HG02981 (cell line): Measurements from ENCODE around the gene SCRN2.

Experiments used
- ATAC-seq: cut with Tn5 transposase; IDR thresholded peaks from one replicate; pipeline ENCODE4 v1.9.1; 2021; ENCODE audit warnings: mild to moderate bottlenecking, moderate library complexity; ENCODE audit not compliant: unreplicated experiment

The SCRN2 gene

DNA sequence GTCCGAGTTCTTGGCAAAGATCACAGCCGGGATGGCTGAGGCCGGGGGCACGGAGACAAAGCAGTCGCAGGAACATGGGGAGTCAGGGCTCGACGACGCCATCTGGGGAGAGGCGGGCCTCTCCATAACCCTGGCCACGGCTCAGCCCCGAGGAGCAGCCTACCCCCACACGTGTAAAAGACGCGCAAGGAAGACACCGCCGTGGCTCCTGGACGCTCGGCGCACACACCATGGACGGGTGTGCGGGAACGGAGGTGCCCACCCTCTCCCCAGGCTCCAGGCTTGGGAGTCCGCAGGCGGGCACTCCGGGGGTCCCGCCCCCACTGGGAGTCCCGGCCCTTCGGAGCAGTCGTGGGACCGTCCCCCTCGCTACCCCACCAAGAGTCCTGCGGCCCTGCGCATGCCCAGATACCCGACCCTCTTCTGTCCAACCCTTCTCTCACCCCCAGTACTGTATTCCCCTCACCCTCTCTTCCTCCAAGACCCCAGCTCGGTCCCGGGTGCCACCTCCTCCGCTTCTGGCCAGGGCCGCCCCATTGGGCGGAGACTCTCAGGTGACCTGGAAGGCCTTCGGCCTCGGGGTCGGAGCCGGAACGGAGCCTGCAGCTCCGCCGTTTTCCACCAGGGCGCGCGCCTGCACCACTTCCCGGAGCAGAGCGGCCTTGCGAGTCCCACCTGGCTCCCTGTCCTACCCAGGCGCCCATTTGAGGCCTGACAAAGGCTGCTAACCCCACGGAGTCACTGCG lies at the start of gene SCRN2:
SCRN2 (minus strand) TSS at position 532 of the 746 bp plus-strand sequence; CDS start at position 102, 430 bp downstream.
- ATAC-seq: peak; percentile 76

- ATAC-seq: no peak
These were observed 48.9 kb upstream of the SCRN2 start for GRCh38 chr17:47889734-47890529.

DNA sequence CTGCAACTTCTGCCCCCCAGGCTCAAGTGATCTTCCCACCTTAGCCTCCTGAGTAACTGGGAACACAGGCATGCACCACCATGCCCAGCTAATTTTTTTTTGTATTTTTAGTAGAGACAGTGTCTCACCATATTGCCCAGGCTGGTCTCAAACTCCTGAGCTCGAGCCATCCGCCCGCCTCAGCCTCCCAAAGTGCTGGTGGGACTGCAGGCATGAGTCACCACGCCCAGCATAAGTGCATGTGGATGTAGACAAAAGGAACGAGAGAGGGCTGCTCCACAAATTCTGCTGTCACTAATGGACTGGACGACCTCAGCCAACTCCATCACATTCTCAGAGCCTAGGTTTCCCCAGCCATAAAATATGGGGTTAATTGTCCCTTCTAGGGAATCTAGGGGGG lies 47.2 kb upstream of the SCRN2 start:
- ATAC-seq: no peak

DNA sequence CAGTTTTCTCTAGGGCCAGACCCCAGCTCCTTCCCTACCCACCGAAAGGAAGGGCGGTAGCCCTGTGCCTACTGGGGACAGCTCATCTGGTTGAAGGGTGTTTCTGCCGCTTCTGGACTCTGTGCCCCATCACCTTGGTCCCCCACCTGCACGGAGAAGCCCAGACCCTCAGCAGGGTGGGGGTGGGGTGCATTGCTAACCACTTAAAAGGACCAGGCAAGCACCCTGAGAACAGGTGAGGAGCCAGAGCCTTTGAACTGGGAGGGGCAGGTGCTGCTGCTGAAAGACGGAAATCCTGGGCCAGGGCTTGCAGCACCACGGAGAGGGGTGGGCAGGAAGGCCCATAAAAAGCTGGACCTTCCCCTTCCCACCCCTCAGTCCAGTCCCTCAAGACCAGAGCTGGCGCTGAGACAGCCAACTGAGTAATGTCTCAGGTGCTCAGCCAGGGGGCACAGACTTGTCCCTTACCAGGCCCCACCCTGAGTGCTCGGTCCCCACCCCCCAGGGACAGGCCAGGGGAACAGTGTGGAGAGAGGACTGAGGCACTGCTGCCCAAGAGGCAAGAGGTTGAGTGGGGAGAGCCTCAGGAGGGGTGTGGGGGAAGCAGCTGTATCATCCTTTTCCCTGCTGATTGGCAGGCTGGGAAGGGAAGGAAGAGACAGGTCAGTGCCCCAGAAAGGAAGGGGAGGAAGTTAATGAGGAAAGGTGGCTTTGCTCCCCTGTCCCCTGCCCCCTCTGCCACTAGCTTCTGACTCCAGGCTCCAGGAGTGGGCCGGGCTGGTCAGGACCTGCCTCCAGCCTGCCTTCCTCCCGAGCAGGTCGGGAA lies 44.0 kb upstream of the SCRN2 start:
- ATAC-seq: no peak

GRCh38 chr17:47884427-47884740 lies 43.3 kb upstream of the SCRN2 start:
- no peak for ATAC-seq

DNA sequence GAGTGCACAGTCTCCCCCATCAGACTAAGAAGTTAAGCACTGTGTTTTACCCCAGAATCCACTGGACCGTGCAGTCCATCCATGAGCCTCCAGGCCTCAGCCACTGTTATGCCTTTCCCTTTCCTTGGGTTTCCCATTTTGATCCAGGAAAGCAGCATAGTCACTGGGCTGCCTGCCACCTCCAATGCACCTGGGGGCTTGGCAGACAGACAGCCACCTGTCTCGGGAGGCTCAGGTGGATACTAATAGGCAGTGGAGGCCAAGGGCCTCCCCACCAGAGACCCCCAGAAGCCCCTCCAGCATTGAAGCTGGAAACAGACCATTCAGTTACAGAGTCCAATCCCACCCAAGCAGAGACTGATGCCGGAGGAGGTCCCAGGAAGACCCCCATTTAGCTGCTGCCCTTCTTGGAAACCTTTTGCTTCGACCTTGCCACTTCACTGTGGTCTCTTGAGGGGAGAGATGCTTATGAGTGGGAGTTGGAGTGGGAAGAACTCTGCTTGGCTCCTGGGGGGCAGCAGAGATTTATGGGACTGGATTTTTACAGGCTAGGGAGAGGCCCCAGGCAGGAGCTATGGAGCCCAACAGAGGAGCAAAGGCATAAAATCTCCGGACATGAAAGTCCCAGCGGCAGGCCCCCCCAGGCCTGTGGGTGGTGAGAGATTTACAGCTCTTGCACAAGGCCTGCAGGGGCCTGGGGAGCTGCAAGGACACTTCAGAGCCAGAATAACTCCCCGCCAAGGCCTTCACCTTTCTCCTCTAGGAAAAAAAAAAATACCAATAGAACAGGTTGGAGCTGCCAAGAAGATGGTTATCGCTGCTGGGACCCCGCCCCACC lies 42.7 kb upstream of the SCRN2 start:
- ATAC-seq: no peak

DNA sequence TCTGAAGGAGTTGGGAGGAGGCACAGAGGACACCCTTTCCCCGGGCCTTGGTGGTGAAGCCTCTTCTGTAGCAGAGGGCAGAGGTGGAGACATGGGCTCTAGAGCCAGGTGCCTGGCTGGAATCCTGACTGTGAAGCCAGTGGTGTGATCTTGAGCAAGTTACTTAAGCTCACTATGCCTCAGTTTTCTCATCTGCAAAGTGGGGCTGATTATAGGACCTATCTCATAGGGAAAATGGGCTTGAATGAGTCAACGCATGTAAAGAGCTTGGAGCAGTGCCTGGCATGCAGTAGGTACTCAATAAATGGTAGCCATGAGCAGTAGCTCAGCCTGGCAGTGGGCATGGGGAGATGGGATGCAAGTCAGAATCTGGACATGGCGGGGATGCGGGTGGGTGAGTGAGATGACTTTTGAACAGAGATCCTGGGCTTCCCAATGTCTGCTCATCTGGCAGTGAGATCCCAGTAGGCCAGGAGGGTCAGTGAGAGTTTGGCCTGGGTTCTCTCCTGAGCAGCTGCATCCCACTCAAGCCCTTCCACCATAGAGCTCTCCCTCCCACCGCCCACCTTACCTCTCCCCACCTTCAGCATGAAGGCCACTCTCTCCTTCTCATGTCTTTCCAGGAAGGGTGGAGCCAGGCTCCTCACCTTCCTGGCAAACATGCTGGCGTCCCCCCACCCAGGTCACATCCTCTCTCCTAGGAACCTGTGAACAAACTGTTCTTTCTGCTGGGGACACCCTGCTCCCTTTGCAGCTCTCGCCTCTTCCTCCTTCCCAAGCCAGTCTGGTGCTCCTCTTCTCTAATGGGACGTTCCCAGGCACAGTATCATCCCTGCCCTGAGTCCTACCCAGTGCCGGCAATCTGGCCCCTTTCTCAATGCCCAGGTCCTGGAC lies 41.9 kb upstream of the SCRN2 start:
- no peak for ATAC-seq

- no peak for ATAC-seq
These were observed 41.2 kb upstream of the SCRN2 start for GRCh38 chr17:47882247-47882646.

GRCh38 chr17:47879776-47880454 lies 38.8 kb upstream of the SCRN2 start:
- no peak for ATAC-seq

DNA sequence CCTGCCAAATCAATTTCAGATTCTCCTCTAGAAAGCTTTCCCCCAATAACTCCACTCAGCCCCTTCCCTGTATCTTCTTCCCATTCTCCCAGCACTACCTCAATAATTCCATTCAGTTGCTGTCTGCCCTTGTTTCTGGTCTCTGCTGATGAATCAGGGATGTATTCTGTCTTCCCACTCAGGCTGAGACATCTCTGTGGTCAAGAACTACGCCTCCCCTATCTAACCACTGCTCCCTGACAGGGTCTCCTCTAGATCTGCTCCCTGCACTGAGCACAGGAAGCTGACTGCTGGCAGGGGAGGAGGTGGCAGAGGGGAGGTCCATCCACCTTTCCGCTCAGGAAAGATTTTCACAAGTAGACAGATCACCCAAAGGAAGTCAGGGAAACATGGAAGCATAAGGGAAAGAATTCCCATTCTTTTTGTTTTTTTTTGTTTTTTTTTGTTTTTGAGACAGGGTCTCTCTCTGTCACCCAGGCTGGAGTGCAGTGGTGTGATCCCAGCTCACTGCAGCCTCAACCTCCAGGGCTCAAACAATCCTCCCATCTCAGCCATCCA lies 38.0 kb upstream of the SCRN2 start:
- ATAC-seq: no peak

GRCh38 chr17:47878203-47879027 lies 37.3 kb upstream of the SCRN2 start:
- no peak for ATAC-seq

- ATAC-seq: no peak
These were observed 36.4 kb upstream of the SCRN2 start for GRCh38 chr17:47877368-47878034.

DNA sequence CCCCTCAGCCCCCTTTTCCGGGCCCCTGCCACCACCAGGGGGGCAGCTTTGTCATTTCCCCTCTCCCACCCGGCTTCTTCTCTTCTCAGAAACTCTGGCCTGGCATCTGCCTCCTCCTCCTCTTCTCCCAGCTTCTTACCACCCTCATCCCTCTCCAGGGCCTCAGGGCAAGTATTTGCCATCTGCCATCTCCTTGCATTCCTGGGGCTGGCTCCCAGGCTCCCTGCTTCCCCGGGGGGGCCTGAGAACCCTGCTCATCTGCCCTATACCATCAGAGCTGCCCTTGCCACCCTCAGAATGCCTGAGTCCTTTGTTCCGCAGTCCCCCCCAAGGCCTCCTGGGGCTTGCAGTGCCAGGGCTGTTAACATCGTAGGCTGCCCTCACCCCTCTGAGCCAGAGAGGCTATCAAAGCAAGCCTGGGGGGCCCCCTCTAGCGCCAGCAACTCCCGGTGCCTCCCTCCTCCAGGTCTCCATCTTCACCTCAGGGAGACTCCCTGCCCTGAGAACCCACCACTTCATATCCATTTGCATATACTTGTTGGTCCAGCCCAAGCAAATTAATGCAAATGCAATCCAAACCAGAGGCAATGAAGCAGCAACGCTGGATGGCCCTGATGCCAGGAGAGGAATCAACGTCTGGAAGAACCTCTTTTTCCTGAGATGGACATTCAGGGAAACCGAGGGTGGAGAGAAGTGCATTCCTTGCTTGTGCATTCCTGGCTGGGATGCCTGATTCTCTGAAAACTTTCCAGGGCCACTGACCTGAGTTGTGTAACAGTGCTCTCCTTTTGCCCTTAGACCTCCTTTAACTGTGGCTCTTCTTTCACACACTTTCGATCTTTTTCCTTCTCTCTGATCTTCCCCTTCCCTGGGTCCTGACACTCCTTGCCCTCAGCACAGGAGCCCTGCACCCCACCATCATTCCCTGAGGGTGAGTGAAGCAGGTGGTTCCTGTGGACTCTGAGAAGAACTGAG lies 34.2 kb upstream of the SCRN2 start:
- no peak for ATAC-seq

DNA sequence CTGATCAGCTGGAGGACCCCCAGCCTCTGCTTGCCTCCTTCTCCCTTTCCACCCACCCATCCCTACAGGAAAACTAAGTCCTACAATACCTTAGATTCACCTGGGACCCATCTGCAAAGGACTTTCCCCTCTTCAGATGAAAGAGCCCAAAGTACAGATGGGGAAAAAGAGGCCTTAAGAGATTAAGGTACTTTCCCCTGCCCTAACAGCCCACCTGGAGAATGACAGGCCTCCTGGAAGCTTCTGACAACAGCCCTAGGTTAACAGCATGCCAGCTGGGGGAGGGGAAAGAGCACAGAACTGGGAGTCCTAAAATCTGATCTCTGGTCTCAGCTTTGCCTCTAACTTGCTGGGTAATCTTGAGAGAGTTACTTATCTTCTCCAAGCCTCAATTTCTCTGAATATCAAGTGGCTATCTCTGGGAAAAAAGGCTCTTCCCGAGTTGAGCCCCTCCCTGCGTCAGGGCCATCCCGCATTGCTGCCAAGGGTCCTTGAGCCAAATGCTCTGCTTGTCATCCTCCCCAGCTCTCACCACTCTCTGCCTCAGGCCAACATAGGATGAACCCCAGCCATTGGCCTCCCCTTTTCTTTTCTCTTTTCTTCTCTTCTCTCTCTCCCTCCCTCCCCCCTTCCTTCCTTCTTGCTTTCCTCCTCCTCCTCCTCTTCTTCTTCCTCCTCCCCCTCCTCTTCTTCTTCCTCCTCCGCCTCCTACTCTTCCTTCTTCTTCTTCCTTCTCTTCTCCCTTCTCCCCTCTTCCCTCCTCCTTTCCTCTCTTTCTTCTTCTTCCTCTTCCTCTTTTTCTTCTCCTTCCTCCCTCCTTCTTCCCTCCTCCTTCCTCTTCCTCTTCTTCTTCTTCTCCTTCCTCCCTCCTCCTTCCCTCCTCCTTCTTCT lies 32.4 kb upstream of the SCRN2 start:
- no peak for ATAC-seq

GRCh38 chr17:47872651-47873161 lies 31.6 kb upstream of the SCRN2 start:
- ATAC-seq: no peak
